H9 (cell line): ENCODE results near the gene GNPNAT1. TPM values are rescaled to one million over a fixed set of nuclear protein-coding genes. Genes with fewer than 3 reads are reported as not detected.

ENCODE experiments used
- DNase-seq: peaks from one replicate; pipeline ENCODE4 v3.0.0-alpha.2; 2017
- H2AFZ ChIP-seq: one replicate; pipeline ENCODE4 v1.6.1; 2013; ENCODE audit warnings: mild to moderate bottlenecking, low read length, control low read depth, moderate library complexity
- H2AK5ac ChIP-seq: 2 replicates; pipeline ENCODE4 v1.6.1; 2013; ENCODE audit warnings: low read length, control low read depth, mixed read lengths; ENCODE audit not compliant: insufficient read length
- H2BK120ac ChIP-seq: one replicate; pipeline ENCODE4 v1.6.1; 2013; ENCODE audit warnings: low read depth, mild to moderate bottlenecking, low read length, control low read depth, inconsistent platforms; ENCODE audit not compliant: poor library complexity, severe bottlenecking
- H2BK12ac ChIP-seq: 2 replicates; pipeline ENCODE4 v1.6.1; 2013; ENCODE audit warnings: low read length, control low read depth, mixed read lengths, low read depth; ENCODE audit not compliant: insufficient read length
- H2BK15ac ChIP-seq: 2 replicates; pipeline ENCODE4 v1.6.1; 2013; ENCODE audit warnings: low read depth, low read length, control low read depth
- H2BK20ac ChIP-seq: one replicate; pipeline ENCODE4 v1.6.1; 2013; ENCODE audit warnings: low read depth, mild to moderate bottlenecking, low read length, control low read depth, inconsistent platforms; ENCODE audit not compliant: poor library complexity, severe bottlenecking
- H2BK5ac ChIP-seq: 2 replicates; pipeline ENCODE4 v1.6.1; 2013; ENCODE audit warnings: low read length, control low read depth, mixed read lengths; ENCODE audit not compliant: insufficient read length
- H3K14ac ChIP-seq: 2 replicates; pipeline ENCODE4 v1.6.1; 2013; ENCODE audit warnings: low read length, control low read depth; ENCODE audit not compliant: insufficient read depth
- H3K18ac ChIP-seq: 2 replicates; pipeline ENCODE4 v1.6.1; 2013; ENCODE audit warnings: low read depth, mild to moderate bottlenecking, mixed read lengths, low read length, control low read depth; ENCODE audit not compliant: insufficient read length
- H3K23ac ChIP-seq: 2 replicates; pipeline ENCODE4 v1.6.1; 2013; ENCODE audit warnings: low read length, control low read depth, mixed read lengths, low read depth; ENCODE audit not compliant: insufficient read length
- H3K23me2 ChIP-seq: 2 replicates; pipeline ENCODE4 v1.6.1; 2013; ENCODE audit warnings: low read depth, mild to moderate bottlenecking, mixed read lengths, low read length, control low read depth; ENCODE audit not compliant: insufficient read length, poor library complexity, severe bottlenecking
- H3K27ac ChIP-seq: 2 replicates; pipeline ENCODE4 v1.5.1; 2013; ENCODE audit warnings: low read length, control low read depth, mixed read lengths, low read depth; ENCODE audit not compliant: insufficient read length
- H3K27me3 ChIP-seq: 2 replicates; pipeline ENCODE4 v1.6.1; 2013; ENCODE audit warnings: low read length, control low read depth, inconsistent platforms; ENCODE audit not compliant: insufficient read depth
- H3K4ac ChIP-seq: 2 replicates; pipeline ENCODE4 v1.6.1; 2013; ENCODE audit warnings: low read depth, mild to moderate bottlenecking, control low read depth, inconsistent platforms, low read length, moderate library complexity
- H3K4me1 ChIP-seq: 2 replicates; pipeline ENCODE4 v1.6.1; 2013; ENCODE audit warnings: low read length, control low read depth, inconsistent platforms; ENCODE audit not compliant: insufficient read depth
- H3K4me2 ChIP-seq: 2 replicates; pipeline ENCODE4 v1.6.1; 2013; ENCODE audit warnings: low read length, control low read depth, mixed read lengths; ENCODE audit not compliant: insufficient read length, insufficient read depth
- H3K56ac ChIP-seq: 2 replicates; pipeline ENCODE4 v1.6.1; 2013; ENCODE audit warnings: low read depth, mild to moderate bottlenecking, mixed read lengths, low read length, control low read depth; ENCODE audit not compliant: insufficient read length
- H3K79me1 ChIP-seq: 2 replicates; pipeline ENCODE4 v1.6.1; 2013; ENCODE audit warnings: low read depth, mild to moderate bottlenecking, moderate library complexity, low read length, control low read depth, inconsistent platforms; ENCODE audit not compliant: insufficient read depth, poor library complexity, severe bottlenecking
- H3K79me2 ChIP-seq: 2 replicates; pipeline ENCODE4 v1.6.1; 2013; ENCODE audit warnings: low read length, control low read depth, inconsistent platforms; ENCODE audit not compliant: insufficient read depth
- H3K9ac ChIP-seq: 2 replicates; pipeline ENCODE4 v1.6.1; 2013; ENCODE audit warnings: low read length, control low read depth, mixed read lengths; ENCODE audit not compliant: insufficient read length; ENCODE audit errors: extremely low read depth
- H3K9me3 ChIP-seq: one replicate; pipeline ENCODE4 v1.6.1; 2013; ENCODE audit warnings: low read depth, low read length, inconsistent platforms; ENCODE audit not compliant: control insufficient read depth
- H3T11ph ChIP-seq: one replicate; pipeline ENCODE4 v1.6.1; 2013; ENCODE audit warnings: mild to moderate bottlenecking, low read length, control low read depth, inconsistent platforms
- H4K20me1 ChIP-seq: one replicate; pipeline ENCODE4 v1.6.1; 2013; ENCODE audit not compliant: control insufficient read depth, insufficient read length, insufficient read depth
- H4K5ac ChIP-seq: 2 replicates; pipeline ENCODE4 v1.6.1; 2013; ENCODE audit warnings: low read depth, mild to moderate bottlenecking, mixed read lengths, low read length, control low read depth; ENCODE audit not compliant: insufficient read length
- H4K8ac ChIP-seq: replicated peaks from 2 replicates; pipeline ENCODE4 v1.6.1; 2013; ENCODE audit warnings: low read length, control low read depth, mixed read lengths, low read depth; ENCODE audit not compliant: insufficient read length
- H4K91ac ChIP-seq: 2 replicates; pipeline ENCODE4 v1.6.1; 2013; ENCODE audit warnings: low read depth, mild to moderate bottlenecking, moderate library complexity, mixed read lengths, low read length, control low read depth; ENCODE audit not compliant: insufficient read length
- H3K27ac Mint-ChIP-seq, 3 experiments: 2 replicates in 2 of 3; 3 replicates in 1 of 3; pipeline ENCODE4 v1.8.0; 2020 to 2021; ENCODE audit warnings: mixed read lengths in 3 of 3, mild to moderate bottlenecking in 1 of 3, moderate library complexity in 1 of 3
- H3K27me3 Mint-ChIP-seq: 2 replicates; pipeline ENCODE4 v1.8.0; 2021; ENCODE audit warnings: low read depth, mild to moderate bottlenecking, moderate library complexity, mixed read lengths
- H3K36me3 Mint-ChIP-seq, 3 experiments: 2 replicates in 2 of 3; 3 replicates in 1 of 3; pipeline ENCODE4 v1.8.0; 2020 to 2021; ENCODE audit warnings: low read depth in 3 of 3, mixed read lengths in 3 of 3; ENCODE audit not compliant: insufficient read depth in 1 of 3
- H3K4me1 Mint-ChIP-seq, 2 experiments: 2 replicates each; pipeline ENCODE4 v1.8.0; 2020; ENCODE audit warnings: mixed read lengths in 2 of 2
- H3K4me3 Mint-ChIP-seq, 2 experiments: 2 replicates in 1 of 2; 3 replicates in 1 of 2; pipeline ENCODE4 v1.8.0; 2020 to 2021; ENCODE audit warnings: mild to moderate bottlenecking in 2 of 2, mixed read lengths in 2 of 2, moderate library complexity in 1 of 2
- H3K9me3 Mint-ChIP-seq, 2 experiments: 2 replicates in 1 of 2; 3 replicates in 1 of 2; pipeline ENCODE4 v1.8.0; 2020; ENCODE audit warnings: mild to moderate bottlenecking in 2 of 2, mixed read lengths in 2 of 2, moderate library complexity in 1 of 2
- total RNA-seq: library from RNA; stranded (reverse); gene quantifications from 2 replicates; pipeline ENCODE4 v1.2.1, GENCODE V29; 2021
- TF ChIP-seq, protein P1 (sequence below): fragments of 200-600 bp; sonication (generic); conservative IDR thresholded peaks from 3 replicates; pipeline ENCODE4 v1.8.0; 2021; ENCODE audit warnings: antibody characterized with exemption, mild to moderate bottlenecking

GNPNAT1 gene
- total RNA-seq, 1 experiment from 2014 or later, result 49.0 TPM

DNA sequence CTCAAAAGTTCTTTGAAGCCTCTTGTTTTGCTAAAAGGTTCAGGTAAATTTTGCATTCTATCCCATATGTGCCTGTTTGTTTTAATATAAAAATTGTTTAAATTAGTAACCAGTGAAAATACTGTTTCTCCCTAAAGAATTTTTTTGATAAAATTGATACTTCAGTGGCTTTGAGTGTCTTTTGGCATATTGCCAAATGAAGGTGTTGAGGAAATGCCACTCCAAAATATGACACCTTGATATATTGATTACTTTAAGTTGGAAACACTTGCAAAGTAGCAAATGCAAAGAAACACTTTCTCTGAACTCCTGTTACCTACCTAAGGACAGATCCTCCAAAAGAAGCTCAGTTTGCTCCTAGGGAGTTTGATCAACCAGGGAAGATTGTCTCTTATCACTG is 53.0 kb downstream of the GNPNAT1 start:
- Mint-ChIP-seq H3K36me3 (peaks cover 13 to 29% (median 19%) of the 10 kb centered on the region in 3 experiments), H3K27ac (no peak overlapping the region), H3K27me3 (no peaks in the 10 kb centered on the region), H3K4me1 (peaks cover 35 to 38% of the 10 kb centered on the region in 2 experiments), H3K9me3 (no peaks in the 10 kb centered on the region), H3K4me3 (no peak overlapping the region)
- peaks cover 4% of the 10 kb centered on the region; the same call in 1 of the 2 replicates for H3K4me1 ChIP-seq
- H4K5ac ChIP-seq, result no peak overlapping the region
- no peak overlapping the region for H2BK120ac ChIP-seq
- no peak overlapping the region for H2AK5ac ChIP-seq
- H3K9me3 ChIP-seq, result no peaks in the 10 kb centered on the region
- no peak overlapping the region for H3T11ph ChIP-seq
- no peak overlapping the region for H4K91ac ChIP-seq
- no peak overlapping the region for H3K56ac ChIP-seq
- no peak overlapping the region for H3K23ac ChIP-seq
- DNase-seq, result no peak
- no peaks in the 10 kb centered on the region for H3K27me3 ChIP-seq
- no peak overlapping the region for H3K18ac ChIP-seq
- no peak overlapping the region for H2BK15ac ChIP-seq
- H3K9ac ChIP-seq, result no peak overlapping the region
- no peak overlapping the region for H3K27ac ChIP-seq
- no peak overlapping the region for H2BK5ac ChIP-seq
- H3K4me2 ChIP-seq, result no peak overlapping the region
- H3K14ac ChIP-seq, result no peak overlapping the region
- H4K20me1 ChIP-seq, result no peaks in the 10 kb centered on the region
- H2BK12ac ChIP-seq, result no peak overlapping the region
- H3K23me2 ChIP-seq, result no peaks in the 10 kb centered on the region
- no peak overlapping the region for H4K8ac ChIP-seq
- no peak overlapping the region for H2AFZ ChIP-seq
- no peak overlapping the region for H2BK20ac ChIP-seq
- TF ChIP-seq, protein P1, sequence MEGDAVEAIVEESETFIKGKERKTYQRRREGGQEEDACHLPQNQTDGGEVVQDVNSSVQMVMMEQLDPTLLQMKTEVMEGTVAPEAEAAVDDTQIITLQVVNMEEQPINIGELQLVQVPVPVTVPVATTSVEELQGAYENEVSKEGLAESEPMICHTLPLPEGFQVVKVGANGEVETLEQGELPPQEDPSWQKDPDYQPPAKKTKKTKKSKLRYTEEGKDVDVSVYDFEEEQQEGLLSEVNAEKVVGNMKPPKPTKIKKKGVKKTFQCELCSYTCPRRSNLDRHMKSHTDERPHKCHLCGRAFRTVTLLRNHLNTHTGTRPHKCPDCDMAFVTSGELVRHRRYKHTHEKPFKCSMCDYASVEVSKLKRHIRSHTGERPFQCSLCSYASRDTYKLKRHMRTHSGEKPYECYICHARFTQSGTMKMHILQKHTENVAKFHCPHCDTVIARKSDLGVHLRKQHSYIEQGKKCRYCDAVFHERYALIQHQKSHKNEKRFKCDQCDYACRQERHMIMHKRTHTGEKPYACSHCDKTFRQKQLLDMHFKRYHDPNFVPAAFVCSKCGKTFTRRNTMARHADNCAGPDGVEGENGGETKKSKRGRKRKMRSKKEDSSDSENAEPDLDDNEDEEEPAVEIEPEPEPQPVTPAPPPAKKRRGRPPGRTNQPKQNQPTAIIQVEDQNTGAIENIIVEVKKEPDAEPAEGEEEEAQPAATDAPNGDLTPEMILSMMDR, result no peak
- H3K79me1 ChIP-seq, result peaks cover 3% of the 10 kb centered on the region
- H3K79me2 ChIP-seq, result peaks cover 9% of the 10 kb centered on the region; the same call in 1 of the 2 replicates
- H3K4ac ChIP-seq, result no peak overlapping the region
